GM12878 (cell line): ENCODE data around the gene PPP2R2B. TPM values are rescaled to one million over a fixed set of nuclear protein-coding genes. Genes with fewer than 3 reads are reported as not detected.

Experiments
- ATF2 ChIP-seq: IDR thresholded peaks from 2 replicates; pipeline ENCODE4 v1.6.1; 2012; ENCODE audit warnings: low read length, inconsistent platforms
- ATF7 ChIP-seq: fragments of 450-650 bp; IDR thresholded peaks from 2 replicates; pipeline ENCODE4 v1.6.1; 2016; ENCODE audit warnings: low read depth, mild to moderate bottlenecking
- E2F4 ChIP-seq: IDR thresholded peaks from 2 replicates; pipeline ENCODE4 v1.6.1; 2012; ENCODE audit warnings: low read depth, low read length, improper control_type of control experiment
- EZH2 ChIP-seq: IDR thresholded peaks from 2 replicates; pipeline ENCODE4 v1.6.1; 2012; ENCODE audit warnings: low read depth, mild to moderate bottlenecking, control low read depth, inconsistent platforms, low read length, borderline replicate concordance; ENCODE audit not compliant: control insufficient read depth
- HDGF ChIP-seq: fragments of 450-650 bp; IDR thresholded peaks from 2 replicates; pipeline ENCODE4 v1.6.1; 2016; ENCODE audit warnings: antibody characterized with exemption
- IKZF1 ChIP-seq: fragments of 450-650 bp; conservative IDR thresholded peaks from 2 replicates; pipeline ENCODE4 v1.6.1; 2017; ENCODE audit warnings: antibody characterized with exemption, mild to moderate bottlenecking
- KDM1A ChIP-seq: fragments of 200-600 bp; sonication (generic); IDR thresholded peaks from 2 replicates; pipeline ENCODE4 v1.6.1; 2016; ENCODE audit warnings: borderline replicate concordance
- MEF2B ChIP-seq: fragments of 450-650 bp; IDR thresholded peaks from 2 replicates; pipeline ENCODE4 v1.6.1; 2018; ENCODE audit warnings: mild to moderate bottlenecking, moderate library complexity; ENCODE audit not compliant: partially characterized antibody, poor library complexity, severe bottlenecking
- NR2C2 ChIP-seq: IDR thresholded peaks from 2 replicates; pipeline ENCODE4 v1.6.1; 2011; ENCODE audit warnings: borderline replicate concordance, low read depth; ENCODE audit not compliant: control insufficient read depth, insufficient read length
- RAD21 ChIP-seq: IDR thresholded peaks from 2 replicates; pipeline ENCODE4 v1.6.1; 2011; ENCODE audit warnings: mild to moderate bottlenecking, low read depth, low read length, moderate library complexity; ENCODE audit not compliant: insufficient read depth
- TBL1XR1 ChIP-seq: IDR thresholded peaks from 2 replicates; pipeline ENCODE4 v1.6.1; 2012; ENCODE audit warnings: low read depth, low read length, improper control_type of control experiment
- ZBTB33 ChIP-seq: fragments of 450-650 bp; IDR thresholded peaks from 2 replicates; pipeline ENCODE4 v1.6.1; 2017; ENCODE audit warnings: mild to moderate bottlenecking
- polyA plus RNA-seq, 11 experiments: library from polyadenylated mRNA; depleted of rRNA in 4 of 11; unstranded in 6 of 11; stranded (reverse) in 5 of 11; fragments of >200 nt; fragmentation: Nextera tagmentation in 4 of 11; fragmentation: Illumina TruSeq in 1 of 11; extraction: Ambion mirVana in 4 of 11; extraction: Trizol in 1 of 11; gene quantifications; 1 replicate in 1 of 11; 2 replicates in 10 of 11; pipeline versions ENCODE4 v1.2.1 to v1.2.3, GENCODE V29; 2011 to 2016; ENCODE audit warnings: inconsistent platforms in 2 of 11, missing spikeins in 2 of 11, low read depth in 1 of 11
- total RNA-seq, 4 experiments: library from RNA; depleted of rRNA in 3 of 4; stranded (reverse); fragments of >200 nt in 3 of 4; fragmentation: Illumina TruSeq in 1 of 4; extraction: Trizol in 1 of 4; gene quantifications; 2 replicates each; pipeline versions ENCODE4 v1.2.1 to v1.2.3, GENCODE V29; 2013 to 2021

Gene PPP2R2B
- total and polyA plus RNA-seq, 10 of the 15 experiments (the other 5 are each of a cell fraction or from before 2014, with no cell fraction given), result not detected

GRCh38 chr5:146755793-146756192 is 122.8 kb downstream of the PPP2R2B start (continued):
- no peak for TF ChIP-seq NR2C2
- TF ChIP-seq IKZF1, result no peak
- no peak for TF ChIP-seq ATF2
- no peak for TF ChIP-seq RAD21
- TF ChIP-seq KDM1A, result no peak
- TF ChIP-seq E2F4, result no peak
- TF ChIP-seq EZH2, result no peak
- TF ChIP-seq ZBTB33, result no peak
- TF ChIP-seq TBL1XR1, result no peak
- no peak for TF ChIP-seq MEF2B
- no peak for TF ChIP-seq ATF7
- no peak for TF ChIP-seq HDGF
